HepG2 (cell line): ENCODE measurements around the gene GDE1. TPM values are rescaled to one million over a fixed set of nuclear protein-coding genes. Genes with fewer than 3 reads are reported as not detected.

Experiments
- GZF1 ChIP-seq: sonication (generic); formaldehyde crosslinking; IDR thresholded peaks from 2 replicates; pipeline ENCODE4 v1.5.1; 2020; ENCODE audit warnings: mild to moderate bottlenecking, missing genetic modification reagents
- IRF9 ChIP-seq: sonication (generic); formaldehyde crosslinking; IDR thresholded peaks from 2 replicates; pipeline ENCODE4 v1.8.0; 2022; ENCODE audit warnings: missing genetic modification reagents, mild to moderate bottlenecking, borderline replicate concordance
- KLF6 ChIP-seq: IDR thresholded peaks from 2 replicates; pipeline ENCODE4 v1.8.0; 2016; ENCODE audit warnings: missing biosample characterization, missing genetic modification reagents
- MEIS1 ChIP-seq: sonication (generic); formaldehyde crosslinking; IDR thresholded peaks from 2 replicates; pipeline ENCODE4 v1.9.0; 2021; ENCODE audit warnings: mild to moderate bottlenecking, missing genetic modification reagents, moderate library complexity, borderline replicate concordance
- NR2F6 ChIP-seq, 2 experiments: IDR thresholded peaks; 2 replicates each; pipeline ENCODE4 v1.6.1; 2016; ENCODE audit warnings: antibody characterized with exemption in 1 of 2, mild to moderate bottlenecking in 1 of 2
- RELA ChIP-seq: sonication (generic); formaldehyde crosslinking; IDR thresholded peaks from 2 replicates; pipeline ENCODE4 v1.4.0; 2020; ENCODE audit warnings: missing genetic modification reagents
- ZBTB40 ChIP-seq, 2 experiments: fragments of 450-650 bp in 1 of 2; sonication (generic) in 1 of 2; formaldehyde crosslinking in 1 of 2; IDR thresholded peaks; 2 replicates each; pipeline versions ENCODE4 v1.6.1 to v1.8.0; 2016 to 2022; ENCODE audit warnings: antibody characterized with exemption in 1 of 2, mild to moderate bottlenecking in 1 of 2, missing genetic modification reagents in 1 of 2
- ZKSCAN8 ChIP-seq: IDR thresholded peaks from 2 replicates; pipeline ENCODE4 v1.6.1; 2016; ENCODE audit warnings: borderline replicate concordance, missing genetic modification reagents, missing compliant biosample characterization
- ZNF234 ChIP-seq: sonication (generic); formaldehyde crosslinking; conservative IDR thresholded peaks from 2 replicates; pipeline ENCODE4 v1.5.1; 2020; ENCODE audit warnings: mild to moderate bottlenecking, missing genetic modification reagents
- ZNF337 ChIP-seq: sonication (generic); formaldehyde crosslinking; IDR thresholded peaks from 2 replicates; pipeline ENCODE4 v1.5.1; 2020; ENCODE audit warnings: missing genetic modification reagents, low read depth, mild to moderate bottlenecking, borderline replicate concordance
- ZNF33B ChIP-seq: sonication (generic); formaldehyde crosslinking; IDR thresholded peaks from 2 replicates; pipeline ENCODE4 v1.5.1; 2020; ENCODE audit warnings: mild to moderate bottlenecking, missing genetic modification reagents
- ZNF549 ChIP-seq: sonication (generic); formaldehyde crosslinking; IDR thresholded peaks from 2 replicates; pipeline ENCODE4 v1.5.0; 2020; ENCODE audit warnings: missing genetic modification reagents
- ZNF7 ChIP-seq: IDR thresholded peaks from 2 replicates; pipeline ENCODE4 v1.6.1; 2016; ENCODE audit warnings: missing biosample characterization, missing genetic modification reagents
- ZNF710 ChIP-seq: sonication (generic); formaldehyde crosslinking; IDR thresholded peaks from 2 replicates; pipeline ENCODE4 v1.5.0; 2020; ENCODE audit warnings: mild to moderate bottlenecking, missing genetic modification reagents, borderline replicate concordance
- polyA plus RNA-seq, 8 experiments: library from polyadenylated mRNA; depleted of rRNA in 3 of 8; stranded (reverse) in 7 of 8; unstranded in 1 of 8; fragments of >200 nt; fragmentation: Illumina TruSeq in 4 of 8; extraction: Trizol in 4 of 8; gene quantifications; 2 replicates each; pipeline versions ENCODE4 v1.2.1 to v1.2.3, GENCODE V29; 2011 to 2016; ENCODE audit warnings: low read depth in 4 of 8, missing spikeins in 1 of 8, mixed read lengths in 1 of 8; ENCODE audit not compliant: insufficient read depth in 1 of 8
- total RNA-seq, 5 experiments: library from RNA; depleted of rRNA; stranded (reverse); fragments of >200 nt; fragmentation: Illumina TruSeq; extraction: Trizol; gene quantifications; 2 replicates each; pipeline ENCODE4 v1.2.3, GENCODE V29; 2016; ENCODE audit warnings: low read depth in 1 of 5

Gene GDE1
- total and polyA plus RNA-seq, 2 of the 13 experiments (the other 11 are each of a cell fraction or from before 2014, with no cell fraction given), result 35.9 to 59.0 TPM

GRCh38 chr16:19542138-19542821, 20.4 kb upstream of the GDE1 start (continued):
- TF ChIP-seq ZNF234 (CRISPR knock-in tag) (no peak), KLF6 (CRISPR knock-in tag) (peak; percentile 88), GZF1 (CRISPR knock-in tag) (no peak), ZNF710 (CRISPR knock-in tag) (peak; percentile 65; the same call in 1 of the 2 replicates), ZNF337 (CRISPR knock-in tag) (0 out of 2 replicates have a peak, but pooled peaks have one; percentile 27), ZNF549 (no peak), MEIS1 (CRISPR knock-in tag) (peak; percentile 76; the same call in 1 of the 2 replicates), ZBTB40 (IDR thresholded peaks at IDR 0.05) (no peak), ZBTB40 (CRISPR knock-in tag; IDR thresholded peaks at IDR 0.05) (no peak), ZNF33B (CRISPR knock-in tag) (no peak), RELA (CRISPR knock-in tag) (no peak), NR2F6 (IDR thresholded peaks at IDR 0.05) (peak; percentile 63), NR2F6 (CRISPR knock-in tag; IDR thresholded peaks at IDR 0.05) (peak; percentile 81), ZKSCAN8 (CRISPR knock-in tag) (peak; percentile 84; the same call in 1 of the 2 replicates), IRF9 (CRISPR knock-in tag) (no peak), ZNF7 (CRISPR knock-in tag) (no peak)
